HCT116 (cell line): Measurements from ENCODE around the gene SIPA1L3. TPM values are rescaled to one million over a fixed set of nuclear protein-coding genes. Genes with fewer than 3 reads are reported as not detected.

Experiments
- ATAC-seq: fragments of 200-7000 bp; cut with Tn5 transposase; 2 replicates; pipeline ENCODE4 v1.9.1; 2020; ENCODE audit warnings: mild to moderate bottlenecking, moderate library complexity
- BruUV-seq: library from RNA; stranded (reverse); fragments of 400-500 nt; replicated peaks from 2 replicates; lab custom pipeline; 2021; lab: Mats Ljungman, UMichigan
- CTCF ChIA-PET: fragments of 300-600 bp; sonication (Branson Sonifier 250); formaldehyde crosslinking; loops from one replicate; lab custom pipeline; 2021; ENCODE audit warnings: antibody characterized with exemption; lab: Charles Lee
- POLR2A ChIA-PET: fragments of 300-600, 350-600 bp; sonication (Branson Sonifier 250); formaldehyde crosslinking; loops from one replicate; lab custom pipeline; 2021; ENCODE audit warnings: antibody characterized with exemption; lab: Charles Lee
- RAD21 ChIA-PET, 2 experiments: fragments of 300-600 bp; sonication (Branson Sonifier 250); formaldehyde crosslinking; loops; one replicate each; lab custom pipeline; 2023; ENCODE audit warnings: low total read pairs in 2 of 2; ENCODE audit not compliant: uncharacterized antibody in 2 of 2, unreplicated experiment in 2 of 2, low non-redundant PET in 1 of 2; lab: Charles Lee
- DNase-seq: peaks from one replicate; pipeline ENCODE4 v3.0.0-alpha.2; 2010; ENCODE audit warnings: low read depth, low spot score
- H2AFZ ChIP-seq: fragments of 200-600 bp; shearing (Covaris generic), sonication (generic); 2 replicates; pipeline ENCODE4 v1.6.1; 2017; ENCODE audit warnings: low read depth, mixed run types, mixed read lengths, antibody characterized with exemption, low read length; ENCODE audit not compliant: poor library complexity, severe bottlenecking
- H3K27ac ChIP-seq: 2 replicates; pipeline ENCODE4 v1.5.1; 2012; ENCODE audit warnings: low read depth, low read length
- H3K27me3 ChIP-seq: fragments of 200-600 bp; sonication (generic); 2 replicates; pipeline ENCODE4 v1.6.1; 2016; ENCODE audit warnings: mixed run types, low read length, mixed read lengths; ENCODE audit not compliant: insufficient read depth
- H3K36me3 ChIP-seq, 2 experiments: fragments of 200-500 bp in 1 of 2; fragments of 200-600 bp in 1 of 2; sonication (Bioruptor generic) in 1 of 2; sonication (generic) in 1 of 2; 2 replicates each; pipeline versions ENCODE4 v1.5.1 to v1.6.1; 2014 to 2016; ENCODE audit warnings: low read length in 2 of 2, inconsistent platforms in 1 of 2, mixed read lengths in 1 of 2, mixed run types in 1 of 2; ENCODE audit not compliant: insufficient read depth in 2 of 2, control insufficient read depth in 1 of 2
- H3K4me1 ChIP-seq, 2 experiments: fragments of 200-600 bp in 1 of 2; sonication (generic) in 1 of 2; 2 replicates each; pipeline versions ENCODE4 v1.5.1 to v1.6.1; 2012 to 2017; ENCODE audit warnings: low read length in 2 of 2, inconsistent platforms in 1 of 2, mild to moderate bottlenecking in 1 of 2, mixed read lengths in 1 of 2, mixed run types in 1 of 2, moderate library complexity in 1 of 2; ENCODE audit not compliant: insufficient read depth in 2 of 2, control insufficient read depth in 1 of 2
- H3K4me2 ChIP-seq: fragments of 200-600 bp; sonication (generic); 2 replicates; pipeline ENCODE4 v1.6.1; 2017; ENCODE audit warnings: mixed run types, low read length, mixed read lengths
- H3K4me3 ChIP-seq, 2 experiments: fragments of 200-600 bp in 1 of 2; sonication (generic) in 1 of 2; replicated peaks in 1 of 2; 2 replicates each; pipeline ENCODE4 v1.5.1; 2011 to 2016; ENCODE audit warnings: low read length in 2 of 2, control low read depth in 1 of 2, low read depth in 1 of 2, mild to moderate bottlenecking in 1 of 2, mixed read lengths in 1 of 2, mixed run types in 1 of 2
- H3K79me2 ChIP-seq: fragments of 200-600 bp; sonication (generic); 2 replicates; pipeline ENCODE4 v1.6.1; 2017; ENCODE audit warnings: mild to moderate bottlenecking, mixed run types, low read length, moderate library complexity, mixed read lengths; ENCODE audit not compliant: insufficient read depth
- H3K9ac ChIP-seq: fragments of 200-600 bp; sonication (generic); 2 replicates; pipeline ENCODE4 v1.6.1; 2016; ENCODE audit warnings: low read length, mixed read lengths
- H3K9me2 ChIP-seq: fragments of 200-600 bp; sonication (generic), shearing (Covaris generic); 2 replicates; pipeline ENCODE4 v1.6.1; 2017; ENCODE audit warnings: mixed run types, mild to moderate bottlenecking, moderate library complexity; ENCODE audit not compliant: insufficient read depth
- H3K9me3 ChIP-seq, 2 experiments: fragments of 200-500 bp in 1 of 2; fragments of 200-600 bp in 1 of 2; sonication (Bioruptor generic) in 1 of 2; sonication (generic) in 1 of 2; 2 replicates each; pipeline ENCODE4 v1.6.1; 2014 to 2017; ENCODE audit warnings: low read length in 2 of 2, mixed read lengths in 2 of 2, inconsistent platforms in 1 of 2, low read depth in 1 of 2, mild to moderate bottlenecking in 1 of 2, mixed run types in 1 of 2, moderate library complexity in 1 of 2; ENCODE audit not compliant: control insufficient read depth in 1 of 2, insufficient read depth in 1 of 2
- H4K20me1 ChIP-seq: fragments of 200-600 bp; sonication (generic), shearing (Covaris generic); 2 replicates; pipeline ENCODE4 v1.6.1; 2017; ENCODE audit warnings: mixed run types, mild to moderate bottlenecking, moderate library complexity; ENCODE audit not compliant: insufficient read depth
- CEBPB ChIP-seq: IDR thresholded peaks from 2 replicates; pipeline ENCODE4 v1.6.1; 2012; ENCODE audit warnings: low read depth
- CTCF ChIP-seq, 3 experiments: fragments of 200-600 bp in 1 of 3; sonication (generic) in 1 of 3; IDR thresholded peaks in 2 of 3; conservative IDR thresholded peaks in 1 of 3; 2 replicates each; pipeline ENCODE4 v1.5.1; 2012 to 2017; ENCODE audit warnings: low read depth in 2 of 3, low read length in 2 of 3, antibody characterized with exemption in 1 of 3, borderline replicate concordance in 1 of 3, control low read depth in 1 of 3, mild to moderate bottlenecking in 1 of 3, mixed read lengths in 1 of 3, mixed run types in 1 of 3, moderate library complexity in 1 of 3; ENCODE audit not compliant: insufficient read depth in 1 of 3
- ELF1 ChIP-seq: IDR thresholded peaks from 2 replicates; pipeline ENCODE4 v1.6.1; 2012; ENCODE audit warnings: low read depth, borderline replicate concordance
- EZH2 ChIP-seq: fragments of 200-600 bp; sonication (generic); IDR thresholded peaks from 2 replicates; pipeline ENCODE4 v1.6.1; 2017; ENCODE audit warnings: antibody characterized with exemption, mixed run types
- EZH2phosphoT487 ChIP-seq: fragments of 200-600 bp; IDR thresholded peaks from 2 replicates; pipeline ENCODE4 v1.6.1; 2018; ENCODE audit warnings: antibody characterized with exemption, borderline replicate concordance
- POLR2AphosphoS5 ChIP-seq: IDR thresholded peaks from 2 replicates; pipeline ENCODE4 v1.6.1; 2011; ENCODE audit warnings: mild to moderate bottlenecking, low read depth, low read length, moderate library complexity
- REST ChIP-seq: IDR thresholded peaks from 2 replicates; pipeline ENCODE4 v1.6.1; 2012; ENCODE audit warnings: low read depth
- SIN3A ChIP-seq: IDR thresholded peaks from 2 replicates; pipeline ENCODE4 v1.6.1; 2012; ENCODE audit warnings: low read depth
- SRF ChIP-seq: IDR thresholded peaks from 2 replicates; pipeline ENCODE4 v1.6.1; 2012; ENCODE audit warnings: low read depth
- ZBTB33 ChIP-seq: IDR thresholded peaks from 2 replicates; pipeline ENCODE4 v1.6.1; 2011; ENCODE audit warnings: mild to moderate bottlenecking, low read length, moderate library complexity; ENCODE audit not compliant: insufficient replicate concordance; ENCODE audit errors: extremely low read depth
- ZFX ChIP-seq: fragments of 450-650 bp; IDR thresholded peaks from 2 replicates; pipeline ENCODE4 v1.6.1; 2017
- intact Hi-C: fragments of 100-400 bp; cut with micrococcal nuclease; formaldehyde crosslinking; loops from 2 replicates; pipeline ENCODE4 v1.10.0; 2022
- total RNA-seq: library from RNA; stranded (reverse); gene quantifications from one replicate; pipeline ENCODE4 v1.2.1, GENCODE V29; 2021; ENCODE audit not compliant: unreplicated experiment

The SIPA1L3 gene
- total RNA-seq, 1 experiment from 2014 or later, result 41.8 TPM

- no peak overlapping the region for H3K9ac ChIP-seq
These were observed 346.8 kb downstream of the SIPA1L3 start for GRCh38 chr19:38253788-38254187.

More at GRCh38 chr19:38253788-38254187, 346.8 kb downstream of the SIPA1L3 start:
- POLR2A ChIA-PET, result no interaction called here
- Histone ChIP-seq H3K36me3 (no peaks in the 10 kb centered on the region), H3K9me3 (no peaks in the 10 kb centered on the region), H3K4me3 (no peak overlapping the region), H3K9me2 (no peaks in the 10 kb centered on the region), H3K79me2 (no peaks in the 10 kb centered on the region), H3K4me2 (no peak overlapping the region), H2AFZ (no peak overlapping the region), H3K27ac (no peak overlapping the region), H3K4me1 (peaks cover 0 to 16% of the 10 kb centered on the region in 2 experiments; a peak in 1 of 4 replicates), H3K27me3 (no peaks in the 10 kb centered on the region), H4K20me1 (no peaks in the 10 kb centered on the region)
- BruUV-seq, result no TSS peak
- ATAC-seq (no peak), DNase-seq (no peak)
- TF ChIP-seq CEBPB, result no peak
- no peak for TF ChIP-seq ZBTB33
- no peak for TF ChIP-seq SRF
- no peak for TF ChIP-seq POLR2AphosphoS5
- no peak for TF ChIP-seq EZH2phosphoT487
- TF ChIP-seq CTCF (IDR thresholded peaks at IDR 0.05 in 2 of 3, conservative IDR thresholded peaks at IDR 0.05 in 1 of 3; ENCODE audit: borderline replicate concordance in 1 of 3, insufficient read depth in 1 of 3, low read depth in 2 of 3, low read length in 2 of 3), result no peak
- no peak for TF ChIP-seq ZFX
- TF ChIP-seq SIN3A, result no peak
- TF ChIP-seq EZH2, result no peak
- TF ChIP-seq REST, result no peak
- TF ChIP-seq ELF1, result no peak
- CTCF ChIA-PET, result no interaction called here
- RAD21 ChIA-PET, result no interaction called here
- intact Hi-C loops, result no loop called here
